ENCODE measurements around the gene TUT4. TPM values are rescaled to one million over a fixed set of nuclear protein-coding genes. Genes with fewer than 3 reads are reported as not detected.

The TUT4 gene
- total and polyA plus RNA-seq, 2 of the 4 experiments (the other 2 are of a cell fraction) = 10.9 to 40.0 TPM

- Histone ChIP-seq H3K27ac (ENCODE audit: insufficient read depth, low read length) (no peak overlapping the region), H2BK5ac (ENCODE audit: low read depth, low read length, poor library complexity, severe bottlenecking) (no peak overlapping the region), H3K27me3 (ENCODE audit: control insufficient read depth, insufficient read depth, low read length) (no peaks in the 10 kb centered on the region), H4K20me1 (ENCODE audit: insufficient read depth, low read length) (peaks cover 23% of the 10 kb centered on the region), H2BK20ac (ENCODE audit: low read depth, low read length) (no peak overlapping the region), H3K79me1 (ENCODE audit: low read depth in 1 of 2, low read length in 2 of 2) (peaks cover 24 to 48% of the 10 kb centered on the region in 2 experiments), H3K9ac (ENCODE audit: low read depth, low read length) (no peak overlapping the region), H2BK15ac (ENCODE audit: low read depth, low read length) (no peak overlapping the region), H3K4me1 (ENCODE audit: control insufficient read depth, insufficient read depth, low read length) (no peaks in the 10 kb centered on the region), H3K56ac (ENCODE audit: extremely low read depth, insufficient read depth, low read length) (no peak overlapping the region), H4K91ac (ENCODE audit: insufficient read depth, low read depth, low read length) (no peak overlapping the region), H2AK9ac (replicated peaks; ENCODE audit: low read depth, low read length, poor library complexity) (no peak overlapping the region), H3K4me3 (ENCODE audit: insufficient read depth, low read depth, low read length) (no peak overlapping the region), H3K9me1 (ENCODE audit: insufficient read depth, low read length) (peaks cover 13% of the 10 kb centered on the region), H2AFZ (replicated peaks; ENCODE audit: low read length, poor library complexity) (no peak overlapping the region), H3K4me2 (ENCODE audit: low read depth, low read length) (no peak overlapping the region), H3K18ac (ENCODE audit: low read depth, low read length) (no peak overlapping the region), H3K9me3 (ENCODE audit: control insufficient read depth, insufficient read depth, low read length) (peaks cover 10% of the 10 kb centered on the region), H3K36me3 (ENCODE audit: control insufficient read depth, insufficient read depth, low read length) (0 out of 2 replicates have a peak, but pooled peaks cover 1% of the 10 kb centered on the region), H4K5ac (ENCODE audit: low read depth, low read length) (no peak overlapping the region), H3K23ac (ENCODE audit: low read depth, low read length) (no peak overlapping the region), H2AK5ac (ENCODE audit: low read depth, low read length) (no peak overlapping the region), H3K14ac (replicated peaks; ENCODE audit: low read depth, low read length) (no peak overlapping the region), H4K8ac (ENCODE audit: low read depth in 2 of 2, low read length in 2 of 2) (no peak overlapping the region), H2BK120ac (ENCODE audit: low read depth, low read length) (no peak overlapping the region), H3K4ac (ENCODE audit: low read depth, low read length) (no peak overlapping the region)
- intact Hi-C loops (cut with micrococcal nuclease) = loop anchor here (5.0 kb wide), 1 partner anchor 134 kb away; no protein-coding TSS in a partner anchor
- dilution Hi-C loops (cut with HindIII; ENCODE audit: low sequenced_read_pairs, unreplicated experiment) = no loop called here
- ChIA-PET POLR2A (ENCODE audit: unreplicated experiment) (interaction anchor here (0.7 kb wide), 1 partner anchor 248 kb away, joined by 3 read pairs; no protein-coding TSS in a partner anchor), CTCF (no interaction called here)
- no peak for DNase-seq
- in situ Hi-C loops (cut with MboI; ENCODE audit: low sequenced_read_pairs) = no loop called here
- no peak for ATAC-seq (ENCODE audit: low read depth)
- no CpG with 5 or more reads among the region's 2 CpGs for WGBS, 2 experiments (ENCODE audit: extremely low coverage in 2 of 2, insufficient read length in 1 of 2)
- TF ChIP-seq RAD21 (IDR thresholded peaks at IDR 0.05; ENCODE audit: low read length) = no peak
- no TSS peak for BruUV-seq (replicated peaks)
Measured at GRCh38 chr1:52532731-52533327, 20.1 kb downstream of the TUT4 start.
